Liver (tissue), 9 donors: ENCODE measurements around the gene EXOC4. TPM values are rescaled to one million over a fixed set of nuclear protein-coding genes. Genes with fewer than 3 reads are reported as not detected.

Experiments used
- DNase-seq: peaks from one replicate; pipeline ENCODE4 v3.0.0-alpha.2; 2017; ENCODE audit warnings: low spot score
- H3K27ac ChIP-seq, 2 donors: one replicate each; pipeline ENCODE4 v1.7.0; 2013; ENCODE audit warnings: inconsistent platforms in 2 of 2, low read length in 2 of 2, control low read depth in 1 of 2, low read depth in 1 of 2, mild to moderate bottlenecking in 1 of 2
- H3K27me3 ChIP-seq, 4 donors: one replicate each; pipeline versions ENCODE4 v1.6.1 to v1.7.0; 2013; ENCODE audit warnings: low read length in 3 of 4, inconsistent platforms in 1 of 4, mild to moderate bottlenecking in 1 of 4, moderate library complexity in 1 of 4; ENCODE audit not compliant: control insufficient read depth in 4 of 4, insufficient read depth in 4 of 4
- H3K36me3 ChIP-seq, 4 donors: one replicate each; pipeline versions ENCODE4 v1.6.1 to v1.7.0; 2013; ENCODE audit warnings: low read length in 3 of 4, mild to moderate bottlenecking in 3 of 4, low read depth in 1 of 4, moderate library complexity in 1 of 4; ENCODE audit not compliant: control insufficient read depth in 4 of 4, insufficient read depth in 3 of 4
- H3K4me1 ChIP-seq, 4 donors: one replicate each; pipeline versions ENCODE4 v1.6.1 to v1.7.0; 2013; ENCODE audit warnings: low read length in 3 of 4, mild to moderate bottlenecking in 3 of 4, moderate library complexity in 1 of 4; ENCODE audit not compliant: control insufficient read depth in 4 of 4, insufficient read depth in 4 of 4
- H3K4me3 ChIP-seq, 3 donors: one replicate each; pipeline versions ENCODE4 v1.6.1 to v1.7.0; 2013; ENCODE audit warnings: low read length in 3 of 3, control low read depth in 1 of 3, low read depth in 1 of 3, mild to moderate bottlenecking in 1 of 3
- H3K9ac ChIP-seq, 2 donors: one replicate each; pipeline ENCODE4 v1.7.0; 2013; ENCODE audit warnings: low read length in 2 of 2, mild to moderate bottlenecking in 2 of 2, moderate library complexity in 2 of 2, control low read depth in 1 of 2, low read depth in 1 of 2
- H3K9me3 ChIP-seq, 4 donors: one replicate each; pipeline versions ENCODE4 v1.6.1 to v1.7.0; 2013; ENCODE audit warnings: low read length in 3 of 4; ENCODE audit not compliant: control insufficient read depth in 4 of 4
- ATF3 ChIP-seq: IDR thresholded peaks from 2 replicates; pipeline ENCODE4 v1.6.1; 2016; ENCODE audit warnings: antibody characterized with exemption
- CTCF ChIP-seq: fragments of 150-350 bp; IDR thresholded peaks from 2 replicates; pipeline ENCODE4 v1.5.1; 2017; ENCODE audit warnings: improper control_type of control experiment, low read depth, low read length; ENCODE audit not compliant: missing input control
- EGR1 ChIP-seq, 2 donors: IDR thresholded peaks; 2 replicates each; pipeline ENCODE4 v1.6.1; 2016 to 2018; ENCODE audit warnings: antibody characterized with exemption in 2 of 2, low read depth in 2 of 2
- FOXA1 ChIP-seq: IDR thresholded peaks from 2 replicates; pipeline ENCODE4 v1.6.1; 2016; ENCODE audit warnings: antibody characterized with exemption
- FOXA2 ChIP-seq: IDR thresholded peaks from 2 replicates; pipeline ENCODE4 v1.6.1; 2016; ENCODE audit warnings: antibody characterized with exemption
- GABPA ChIP-seq, 2 donors: IDR thresholded peaks in 1 of 2; conservative IDR thresholded peaks in 1 of 2; 2 replicates each; pipeline ENCODE4 v1.6.1; 2016; ENCODE audit warnings: antibody characterized with exemption in 2 of 2, mild to moderate bottlenecking in 1 of 2, moderate library complexity in 1 of 2
- HNF4A ChIP-seq, 2 donors: conservative IDR thresholded peaks; 2 replicates each; pipeline ENCODE4 v1.6.1; 2016; ENCODE audit warnings: antibody characterized with exemption in 2 of 2, mild to moderate bottlenecking in 2 of 2
- HNF4G ChIP-seq: IDR thresholded peaks from 2 replicates; pipeline ENCODE4 v1.6.1; 2016; ENCODE audit warnings: antibody characterized with exemption
- JUND ChIP-seq, 2 donors: IDR thresholded peaks; 2 replicates each; pipeline ENCODE4 v1.6.1; 2016; ENCODE audit warnings: antibody characterized with exemption in 2 of 2
- MAX ChIP-seq: IDR thresholded peaks from 2 replicates; pipeline ENCODE4 v1.6.1; 2016; ENCODE audit warnings: antibody characterized with exemption
- NR2F2 ChIP-seq: IDR thresholded peaks from 2 replicates; pipeline ENCODE4 v1.6.1; 2016; ENCODE audit warnings: antibody characterized with exemption
- RAD21 ChIP-seq, 2 donors: IDR thresholded peaks; 2 replicates each; pipeline ENCODE4 v1.6.1; 2016; ENCODE audit warnings: antibody characterized with exemption in 2 of 2, mild to moderate bottlenecking in 2 of 2
- REST ChIP-seq: IDR thresholded peaks from 2 replicates; pipeline ENCODE4 v1.6.1; 2016; ENCODE audit warnings: antibody characterized with exemption, mild to moderate bottlenecking
- RXRA ChIP-seq, 2 donors: IDR thresholded peaks; 2 replicates each; pipeline ENCODE4 v1.6.1; 2017 to 2018; ENCODE audit warnings: antibody characterized with exemption in 2 of 2, mild to moderate bottlenecking in 1 of 2
- SP1 ChIP-seq: IDR thresholded peaks from 2 replicates; pipeline ENCODE4 v1.6.1; 2018; ENCODE audit warnings: antibody characterized with exemption, mild to moderate bottlenecking
- TAF1 ChIP-seq: conservative IDR thresholded peaks from 2 replicates; pipeline ENCODE4 v1.6.1; 2016; ENCODE audit warnings: antibody characterized with exemption, mild to moderate bottlenecking
- YY1 ChIP-seq: IDR thresholded peaks from 2 replicates; pipeline ENCODE4 v1.6.1; 2016; ENCODE audit warnings: antibody characterized with exemption, mild to moderate bottlenecking
- ZBTB33 ChIP-seq: IDR thresholded peaks from 2 replicates; pipeline ENCODE4 v1.6.1; 2016; ENCODE audit warnings: antibody characterized with exemption
- WGBS: extraction: QIAGEN DNeasy Blood & Tissue Kit; methylation state at CpG from one replicate; pipeline ENCODE4 v1.1.7; 2013; 5-methylcytosine and 5-hydroxymethylcytosine counted together
- polyA plus RNA-seq, 2 donors: library from polyadenylated mRNA; stranded (reverse) in 1 of 2; unstranded in 1 of 2; fragments of 200-250 nt in 1 of 2; fragments of >200 nt in 1 of 2; fragmentation: Nextera tagmentation in 1 of 2; extraction: Ambion mirVana in 1 of 2; gene quantifications; one replicate each; pipeline versions ENCODE4 v1.2.1 to v1.2.3, GENCODE V29; 2013 to 2015
- total RNA-seq, 2 donors: library from RNA; depleted of rRNA; stranded (reverse); fragments of >200 nt; gene quantifications; one replicate each; pipeline ENCODE4 v1.2.3, GENCODE V29; 2014
- donor health status: healthy.
- donor health status: healthy.
- donor health status: healthy.
- donor health status: healthy.
- donor health status: healthy.

The EXOC4 gene
- total and polyA plus RNA-seq, 4 donors = 9.5 to 55.9 (median 23.6) TPM

- TF ChIP-seq ZBTB33 (no peak), MAX (no peak), GABPA (IDR thresholded peaks at IDR 0.05 in 1 of 2, conservative IDR thresholded peaks at IDR 0.05 in 1 of 2) (no peak), ATF3 (no peak), RXRA (IDR thresholded peaks at IDR 0.05) (no peak), HNF4A (conservative IDR thresholded peaks at IDR 0.05) (no peak), HNF4G (no peak), RAD21 (IDR thresholded peaks at IDR 0.05) (no peak), FOXA1 (no peak), NR2F2 (no peak), TAF1 (no peak)
Measured at GRCh38 chr7:133303931-133304330, 51.1 kb downstream of the EXOC4 start (continued).

GRCh38 chr7:133309333-133309732 lies 56.5 kb downstream of the EXOC4 start:
- no peaks in the 10 kb centered on the region for H3K4me1 ChIP-seq
- no peak overlapping the region for H3K4me3 ChIP-seq
- no peak for DNase-seq
- peaks cover 6 to 23% (median 17%) of the 10 kb centered on the region in 4 donors for H3K36me3 ChIP-seq
- 98% methylated on average over 6 of the region's 6 CpGs for WGBS
- H3K27me3 ChIP-seq = no peaks in the 10 kb centered on the region
- no peak for TF ChIP-seq ZBTB33
- no peak for TF ChIP-seq REST
- no peak for TF ChIP-seq HNF4A (conservative IDR thresholded peaks at IDR 0.05)
- TF ChIP-seq EGR1 (IDR thresholded peaks at IDR 0.05; ENCODE audit: low read depth in 2 of 2) = no peak
- TF ChIP-seq JUND (IDR thresholded peaks at IDR 0.05) = no peak
- TF ChIP-seq CTCF = no peak
- TF ChIP-seq RAD21 (IDR thresholded peaks at IDR 0.05) = no peak
- TF ChIP-seq FOXA1 = no peak
- TF ChIP-seq HNF4G = no peak
- TF ChIP-seq SP1 = no peak
- TF ChIP-seq NR2F2 = no peak
- no peak for TF ChIP-seq ATF3
- TF ChIP-seq MAX = no peak
- no peak for TF ChIP-seq YY1
- no peak for TF ChIP-seq GABPA (IDR thresholded peaks at IDR 0.05 in 1 of 2, conservative IDR thresholded peaks at IDR 0.05 in 1 of 2)
- no peak for TF ChIP-seq FOXA2
- no peak for TF ChIP-seq RXRA (IDR thresholded peaks at IDR 0.05)
- TF ChIP-seq TAF1 = no peak
- no peaks in the 10 kb centered on the region for H3K9me3 ChIP-seq
- no peak overlapping the region for H3K9ac ChIP-seq
- no peak overlapping the region for H3K27ac ChIP-seq
